H1 (cell line): Measurements from ENCODE around the gene ARL6IP4. TPM values are rescaled to one million over a fixed set of nuclear protein-coding genes. Genes with fewer than 3 reads are reported as not detected.

Source experiments
- ATF3 ChIP-seq: IDR thresholded peaks from 2 replicates; pipeline ENCODE4 v1.6.1; 2011; ENCODE audit warnings: low read depth, mild to moderate bottlenecking, low read length; ENCODE audit not compliant: insufficient read depth
- HDAC2 ChIP-seq, 2 experiments: fragments of 300-600 bp in 1 of 2; sonication (generic) in 1 of 2; IDR thresholded peaks; 2 replicates each; pipeline ENCODE4 v1.6.1; 2011 to 2012; ENCODE audit warnings: low read depth in 2 of 2, low read length in 2 of 2, mild to moderate bottlenecking in 2 of 2, moderate library complexity in 2 of 2, borderline replicate concordance in 1 of 2, inconsistent platforms in 1 of 2
- KDM1A ChIP-seq: fragments of 200-600, 300-600 bp; sonication (generic); IDR thresholded peaks from 2 replicates; pipeline ENCODE4 v1.7.1; 2016; ENCODE audit warnings: mild to moderate bottlenecking, low read length, borderline replicate concordance
- RNF2 ChIP-seq: fragments of 200-900, 300-1000 bp; sonication (generic); IDR thresholded peaks from 2 replicates; pipeline ENCODE4 v1.7.1; 2016; ENCODE audit warnings: borderline replicate concordance, low read depth, mild to moderate bottlenecking, antibody characterized with exemption, low read length; ENCODE audit not compliant: poor library complexity, severe bottlenecking; ENCODE audit errors: missing control alignments
- RXRA ChIP-seq: IDR thresholded peaks from 2 replicates; pipeline ENCODE4 v1.6.1; 2011; ENCODE audit warnings: low read depth, mild to moderate bottlenecking, low read length, moderate library complexity; ENCODE audit not compliant: insufficient read depth
- SP2 ChIP-seq: IDR thresholded peaks from 2 replicates; pipeline ENCODE4 v1.6.1; 2012; ENCODE audit warnings: mild to moderate bottlenecking, low read length, inconsistent platforms
- polyA plus RNA-seq, 7 experiments: library from polyadenylated mRNA; depleted of rRNA in 3 of 7; stranded (reverse) in 5 of 7; unstranded in 2 of 7; fragments of >200 nt in 5 of 7; fragments of 200-250 nt in 2 of 7; gene quantifications; 1 replicate in 5 of 7; 2 replicates in 1 of 7; 4 replicates in 1 of 7; pipeline versions ENCODE4 v1.2.1 to v1.2.3, GENCODE V29; 2011 to 2013; ENCODE audit warnings: missing spikeins in 2 of 7, mixed read lengths in 2 of 7
- total RNA-seq: library from RNA; stranded (reverse); fragmentation: NEBNext Ultra II Directional; extraction: Animal tissue kit (Norgen Biotek cat#: 25700); gene quantifications from 2 replicates; pipeline ENCODE4 v1.2.1, GENCODE V29; 2021
- TF ChIP-seq, protein P1 (sequence below): fragments of 300-600 bp; sonication (generic); IDR thresholded peaks from 2 replicates; pipeline ENCODE4 v1.7.1; 2012; ENCODE audit warnings: low read length, moderate library complexity, mild to moderate bottlenecking, inconsistent platforms; ENCODE audit not compliant: insufficient replicate concordance

The ARL6IP4 gene
- total and polyA plus RNA-seq, 2 of the 8 experiments (the other 6 are each of a cell fraction or from before 2014, with no cell fraction given) = 76.4 to 109 TPM

- TF ChIP-seq, protein P1, sequence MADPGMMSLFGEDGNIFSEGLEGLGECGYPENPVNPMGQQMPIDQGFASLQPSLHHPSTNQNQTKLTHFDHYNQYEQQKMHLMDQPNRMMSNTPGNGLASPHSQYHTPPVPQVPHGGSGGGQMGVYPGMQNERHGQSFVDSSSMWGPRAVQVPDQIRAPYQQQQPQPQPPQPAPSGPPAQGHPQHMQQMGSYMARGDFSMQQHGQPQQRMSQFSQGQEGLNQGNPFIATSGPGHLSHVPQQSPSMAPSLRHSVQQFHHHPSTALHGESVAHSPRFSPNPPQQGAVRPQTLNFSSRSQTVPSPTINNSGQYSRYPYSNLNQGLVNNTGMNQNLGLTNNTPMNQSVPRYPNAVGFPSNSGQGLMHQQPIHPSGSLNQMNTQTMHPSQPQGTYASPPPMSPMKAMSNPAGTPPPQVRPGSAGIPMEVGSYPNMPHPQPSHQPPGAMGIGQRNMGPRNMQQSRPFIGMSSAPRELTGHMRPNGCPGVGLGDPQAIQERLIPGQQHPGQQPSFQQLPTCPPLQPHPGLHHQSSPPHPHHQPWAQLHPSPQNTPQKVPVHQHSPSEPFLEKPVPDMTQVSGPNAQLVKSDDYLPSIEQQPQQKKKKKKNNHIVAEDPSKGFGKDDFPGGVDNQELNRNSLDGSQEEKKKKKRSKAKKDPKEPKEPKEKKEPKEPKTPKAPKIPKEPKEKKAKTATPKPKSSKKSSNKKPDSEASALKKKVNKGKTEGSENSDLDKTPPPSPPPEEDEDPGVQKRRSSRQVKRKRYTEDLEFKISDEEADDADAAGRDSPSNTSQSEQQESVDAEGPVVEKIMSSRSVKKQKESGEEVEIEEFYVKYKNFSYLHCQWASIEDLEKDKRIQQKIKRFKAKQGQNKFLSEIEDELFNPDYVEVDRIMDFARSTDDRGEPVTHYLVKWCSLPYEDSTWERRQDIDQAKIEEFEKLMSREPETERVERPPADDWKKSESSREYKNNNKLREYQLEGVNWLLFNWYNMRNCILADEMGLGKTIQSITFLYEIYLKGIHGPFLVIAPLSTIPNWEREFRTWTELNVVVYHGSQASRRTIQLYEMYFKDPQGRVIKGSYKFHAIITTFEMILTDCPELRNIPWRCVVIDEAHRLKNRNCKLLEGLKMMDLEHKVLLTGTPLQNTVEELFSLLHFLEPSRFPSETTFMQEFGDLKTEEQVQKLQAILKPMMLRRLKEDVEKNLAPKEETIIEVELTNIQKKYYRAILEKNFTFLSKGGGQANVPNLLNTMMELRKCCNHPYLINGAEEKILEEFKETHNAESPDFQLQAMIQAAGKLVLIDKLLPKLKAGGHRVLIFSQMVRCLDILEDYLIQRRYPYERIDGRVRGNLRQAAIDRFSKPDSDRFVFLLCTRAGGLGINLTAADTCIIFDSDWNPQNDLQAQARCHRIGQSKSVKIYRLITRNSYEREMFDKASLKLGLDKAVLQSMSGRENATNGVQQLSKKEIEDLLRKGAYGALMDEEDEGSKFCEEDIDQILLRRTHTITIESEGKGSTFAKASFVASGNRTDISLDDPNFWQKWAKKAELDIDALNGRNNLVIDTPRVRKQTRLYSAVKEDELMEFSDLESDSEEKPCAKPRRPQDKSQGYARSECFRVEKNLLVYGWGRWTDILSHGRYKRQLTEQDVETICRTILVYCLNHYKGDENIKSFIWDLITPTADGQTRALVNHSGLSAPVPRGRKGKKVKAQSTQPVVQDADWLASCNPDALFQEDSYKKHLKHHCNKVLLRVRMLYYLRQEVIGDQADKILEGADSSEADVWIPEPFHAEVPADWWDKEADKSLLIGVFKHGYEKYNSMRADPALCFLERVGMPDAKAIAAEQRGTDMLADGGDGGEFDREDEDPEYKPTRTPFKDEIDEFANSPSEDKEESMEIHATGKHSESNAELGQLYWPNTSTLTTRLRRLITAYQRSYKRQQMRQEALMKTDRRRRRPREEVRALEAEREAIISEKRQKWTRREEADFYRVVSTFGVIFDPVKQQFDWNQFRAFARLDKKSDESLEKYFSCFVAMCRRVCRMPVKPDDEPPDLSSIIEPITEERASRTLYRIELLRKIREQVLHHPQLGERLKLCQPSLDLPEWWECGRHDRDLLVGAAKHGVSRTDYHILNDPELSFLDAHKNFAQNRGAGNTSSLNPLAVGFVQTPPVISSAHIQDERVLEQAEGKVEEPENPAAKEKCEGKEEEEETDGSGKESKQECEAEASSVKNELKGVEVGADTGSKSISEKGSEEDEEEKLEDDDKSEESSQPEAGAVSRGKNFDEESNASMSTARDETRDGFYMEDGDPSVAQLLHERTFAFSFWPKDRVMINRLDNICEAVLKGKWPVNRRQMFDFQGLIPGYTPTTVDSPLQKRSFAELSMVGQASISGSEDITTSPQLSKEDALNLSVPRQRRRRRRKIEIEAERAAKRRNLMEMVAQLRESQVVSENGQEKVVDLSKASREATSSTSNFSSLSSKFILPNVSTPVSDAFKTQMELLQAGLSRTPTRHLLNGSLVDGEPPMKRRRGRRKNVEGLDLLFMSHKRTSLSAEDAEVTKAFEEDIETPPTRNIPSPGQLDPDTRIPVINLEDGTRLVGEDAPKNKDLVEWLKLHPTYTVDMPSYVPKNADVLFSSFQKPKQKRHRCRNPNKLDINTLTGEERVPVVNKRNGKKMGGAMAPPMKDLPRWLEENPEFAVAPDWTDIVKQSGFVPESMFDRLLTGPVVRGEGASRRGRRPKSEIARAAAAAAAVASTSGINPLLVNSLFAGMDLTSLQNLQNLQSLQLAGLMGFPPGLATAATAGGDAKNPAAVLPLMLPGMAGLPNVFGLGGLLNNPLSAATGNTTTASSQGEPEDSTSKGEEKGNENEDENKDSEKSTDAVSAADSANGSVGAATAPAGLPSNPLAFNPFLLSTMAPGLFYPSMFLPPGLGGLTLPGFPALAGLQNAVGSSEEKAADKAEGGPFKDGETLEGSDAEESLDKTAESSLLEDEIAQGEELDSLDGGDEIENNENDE = no peak
- TF ChIP-seq SP2 (no peak), RNF2 (no peak), RXRA (no peak), ATF3 (no peak), HDAC2 (IDR thresholded peaks at IDR 0.05; ENCODE audit: borderline replicate concordance in 1 of 2, low read depth in 2 of 2, low read length in 2 of 2) (no peak), KDM1A (no peak)
These were observed 50.8 kb downstream of the ARL6IP4 start (continued) for GRCh38 chr12:123031171-123031845.
